WTC11 (cell line): ENCODE results near the gene TUT4.

ENCODE experiments used
- NFE2L1 ChIP-seq: sonication (generic); formaldehyde crosslinking; IDR thresholded peaks from 2 replicates; pipeline ENCODE4 v1.8.1; 2023; ENCODE audit warnings: missing genetic modification reagents
- SP1 ChIP-seq: sonication (generic); formaldehyde crosslinking; conservative IDR thresholded peaks from 2 replicates; pipeline ENCODE4 v1.8.1; 2022; ENCODE audit warnings: missing genetic modification reagents
- TF ChIP-seq, protein P1 (sequence below): sonication (generic); formaldehyde crosslinking; IDR thresholded peaks from 2 replicates; pipeline ENCODE4 v1.8.1; 2022; ENCODE audit warnings: missing genetic modification reagents, borderline replicate concordance
- TF ChIP-seq, protein P2 (sequence below): sonication (generic); formaldehyde crosslinking; IDR thresholded peaks from 2 replicates; pipeline ENCODE4 v1.8.0; 2022; ENCODE audit warnings: mild to moderate bottlenecking, missing genetic modification reagents
- TF ChIP-seq, protein P3 (sequence below): sonication (generic); formaldehyde crosslinking; IDR thresholded peaks from 2 replicates; pipeline ENCODE4 v1.8.0; 2023; ENCODE audit warnings: mild to moderate bottlenecking, missing genetic modification reagents
- TF ChIP-seq, protein P4 (sequence below): sonication (generic); formaldehyde crosslinking; conservative IDR thresholded peaks from 2 replicates; pipeline ENCODE4 v1.8.1; 2022; ENCODE audit warnings: mild to moderate bottlenecking, missing genetic modification reagents

DNA sequence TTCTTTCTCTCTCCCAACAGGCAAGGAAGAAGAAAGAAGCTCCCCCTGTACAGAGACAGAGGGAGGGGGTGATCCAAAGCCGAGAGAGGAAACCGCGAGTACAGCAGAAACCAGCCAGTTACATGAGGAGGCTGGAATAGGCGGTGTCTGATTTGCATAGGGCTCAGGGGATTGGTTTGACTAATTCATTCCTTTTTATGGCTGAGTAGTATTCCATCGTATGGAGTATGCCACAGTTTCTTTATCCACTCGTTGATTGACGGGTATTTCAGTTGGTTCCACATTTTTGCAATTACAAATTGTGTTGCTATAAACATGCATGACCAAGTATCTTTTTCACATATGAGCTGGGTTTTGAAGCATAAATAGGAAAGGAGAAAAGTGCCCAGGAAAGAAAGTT is 45.8 kb upstream of the TUT4 start:
- TF ChIP-seq, protein P1, sequence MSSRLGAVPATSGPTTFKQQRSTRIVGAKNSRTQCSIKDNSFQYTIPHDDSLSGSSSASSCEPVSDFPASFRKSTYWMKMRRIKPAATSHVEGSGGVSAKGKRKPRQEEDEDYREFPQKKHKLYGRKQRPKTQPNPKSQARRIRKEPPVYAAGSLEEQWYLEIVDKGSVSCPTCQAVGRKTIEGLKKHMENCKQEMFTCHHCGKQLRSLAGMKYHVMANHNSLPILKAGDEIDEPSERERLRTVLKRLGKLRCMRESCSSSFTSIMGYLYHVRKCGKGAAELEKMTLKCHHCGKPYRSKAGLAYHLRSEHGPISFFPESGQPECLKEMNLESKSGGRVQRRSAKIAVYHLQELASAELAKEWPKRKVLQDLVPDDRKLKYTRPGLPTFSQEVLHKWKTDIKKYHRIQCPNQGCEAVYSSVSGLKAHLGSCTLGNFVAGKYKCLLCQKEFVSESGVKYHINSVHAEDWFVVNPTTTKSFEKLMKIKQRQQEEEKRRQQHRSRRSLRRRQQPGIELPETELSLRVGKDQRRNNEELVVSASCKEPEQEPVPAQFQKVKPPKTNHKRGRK (CRISPR knock-in tag) = no peak
- no peak for TF ChIP-seq NFE2L1 (CRISPR knock-in tag)
- TF ChIP-seq, protein P2, sequence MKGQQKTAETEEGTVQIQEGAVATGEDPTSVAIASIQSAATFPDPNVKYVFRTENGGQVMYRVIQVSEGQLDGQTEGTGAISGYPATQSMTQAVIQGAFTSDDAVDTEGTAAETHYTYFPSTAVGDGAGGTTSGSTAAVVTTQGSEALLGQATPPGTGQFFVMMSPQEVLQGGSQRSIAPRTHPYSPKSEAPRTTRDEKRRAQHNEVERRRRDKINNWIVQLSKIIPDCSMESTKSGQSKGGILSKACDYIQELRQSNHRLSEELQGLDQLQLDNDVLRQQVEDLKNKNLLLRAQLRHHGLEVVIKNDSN (CRISPR knock-in tag) = no peak
- TF ChIP-seq, protein P3, sequence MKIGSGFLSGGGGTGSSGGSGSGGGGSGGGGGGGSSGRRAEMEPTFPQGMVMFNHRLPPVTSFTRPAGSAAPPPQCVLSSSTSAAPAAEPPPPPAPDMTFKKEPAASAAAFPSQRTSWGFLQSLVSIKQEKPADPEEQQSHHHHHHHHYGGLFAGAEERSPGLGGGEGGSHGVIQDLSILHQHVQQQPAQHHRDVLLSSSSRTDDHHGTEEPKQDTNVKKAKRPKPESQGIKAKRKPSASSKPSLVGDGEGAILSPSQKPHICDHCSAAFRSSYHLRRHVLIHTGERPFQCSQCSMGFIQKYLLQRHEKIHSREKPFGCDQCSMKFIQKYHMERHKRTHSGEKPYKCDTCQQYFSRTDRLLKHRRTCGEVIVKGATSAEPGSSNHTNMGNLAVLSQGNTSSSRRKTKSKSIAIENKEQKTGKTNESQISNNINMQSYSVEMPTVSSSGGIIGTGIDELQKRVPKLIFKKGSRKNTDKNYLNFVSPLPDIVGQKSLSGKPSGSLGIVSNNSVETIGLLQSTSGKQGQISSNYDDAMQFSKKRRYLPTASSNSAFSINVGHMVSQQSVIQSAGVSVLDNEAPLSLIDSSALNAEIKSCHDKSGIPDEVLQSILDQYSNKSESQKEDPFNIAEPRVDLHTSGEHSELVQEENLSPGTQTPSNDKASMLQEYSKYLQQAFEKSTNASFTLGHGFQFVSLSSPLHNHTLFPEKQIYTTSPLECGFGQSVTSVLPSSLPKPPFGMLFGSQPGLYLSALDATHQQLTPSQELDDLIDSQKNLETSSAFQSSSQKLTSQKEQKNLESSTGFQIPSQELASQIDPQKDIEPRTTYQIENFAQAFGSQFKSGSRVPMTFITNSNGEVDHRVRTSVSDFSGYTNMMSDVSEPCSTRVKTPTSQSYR (CRISPR knock-in tag) = no peak
- TF ChIP-seq SP1 (CRISPR knock-in tag) = no peak
- TF ChIP-seq, protein P4, sequence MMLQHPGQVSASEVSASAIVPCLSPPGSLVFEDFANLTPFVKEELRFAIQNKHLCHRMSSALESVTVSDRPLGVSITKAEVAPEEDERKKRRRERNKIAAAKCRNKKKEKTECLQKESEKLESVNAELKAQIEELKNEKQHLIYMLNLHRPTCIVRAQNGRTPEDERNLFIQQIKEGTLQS (CRISPR knock-in tag) = no peak
